Measurements from ENCODE around the gene ABHD14A.

Gene ABHD14A

GRCh38 chr3:51938780-51939425 lies 36.0 kb upstream of the ABHD14A start:
- Histone ChIP-seq H3K27ac (ENCODE audit: low read length) (no peak overlapping the region), H3K4me1 (ENCODE audit: low read length) (peaks cover 28% of the 10 kb centered on the region), H3K27me3 (ENCODE audit: low read depth, low read length) (no peaks in the 10 kb centered on the region), H2AFZ (ENCODE audit: low read depth, low read length) (no peak overlapping the region), H3K9me3 (ENCODE audit: insufficient read depth, low read length) (no peaks in the 10 kb centered on the region), H3K79me2 (ENCODE audit: low read length) (peaks cover 39% of the 10 kb centered on the region), H3K9ac (ENCODE audit: low read length) (no peak overlapping the region), H4K20me1 (ENCODE audit: insufficient read depth, low read length) (peaks cover 3% of the 10 kb centered on the region; the same call in 1 of the 2 replicates), H3K4me3 (ENCODE audit: low read length) (no peak overlapping the region), H3K4me2 (ENCODE audit: low read length) (no peak overlapping the region), H3K36me3 (replicated peaks; ENCODE audit: low read depth, low read length) (peaks cover 46% of the 10 kb centered on the region)
- no peak for TF ChIP-seq CTCF (IDR thresholded peaks at IDR 0.05; ENCODE audit: low read depth, low read length)
- no peak for TF ChIP-seq EZH2phosphoT487 (IDR thresholded peaks at IDR 0.05; ENCODE audit: low read depth)

GRCh38 chr3:51940648-51941462 lies 34.0 kb upstream of the ABHD14A start:
- peaks cover 28% of the 10 kb centered on the region for H3K4me1 ChIP-seq (ENCODE audit: low read length)
- TF ChIP-seq CTCF (IDR thresholded peaks at IDR 0.05; ENCODE audit: low read depth, low read length) (no peak), EZH2phosphoT487 (IDR thresholded peaks at IDR 0.05; ENCODE audit: low read depth) (no peak)
- H2AFZ ChIP-seq (ENCODE audit: low read depth, low read length): no peak overlapping the region
- H3K27ac ChIP-seq (ENCODE audit: low read length): no peak overlapping the region
- peak overlapping the region; percentile 90 for H3K4me3 ChIP-seq (ENCODE audit: low read length)
- peaks cover 39% of the 10 kb centered on the region for H3K79me2 ChIP-seq (ENCODE audit: low read length)
- H4K20me1 ChIP-seq (ENCODE audit: insufficient read depth, low read length): peaks cover 3% of the 10 kb centered on the region; the same call in 1 of the 2 replicates
- H3K4me2 ChIP-seq (ENCODE audit: low read length): peak overlapping the region; percentile 89
- H3K9ac ChIP-seq (ENCODE audit: low read length): peak overlapping the region; percentile 85
- no peaks in the 10 kb centered on the region for H3K27me3 ChIP-seq (ENCODE audit: low read depth, low read length)
- no peaks in the 10 kb centered on the region for H3K9me3 ChIP-seq (ENCODE audit: insufficient read depth, low read length)
- peaks cover 34% of the 10 kb centered on the region for H3K36me3 ChIP-seq (replicated peaks; ENCODE audit: low read depth, low read length)

GRCh38 chr3:51941463-51941797 lies 33.4 kb upstream of the ABHD14A start:
- peaks cover 3% of the 10 kb centered on the region; the same call in 1 of the 2 replicates for H4K20me1 ChIP-seq (ENCODE audit: insufficient read depth, low read length)
- peak overlapping the region; percentile 90 for H3K4me3 ChIP-seq (ENCODE audit: low read length)
- peaks cover 28% of the 10 kb centered on the region for H3K36me3 ChIP-seq (replicated peaks; ENCODE audit: low read depth, low read length)
- no peak overlapping the region; the same call in 1 of the 2 replicates for H2AFZ ChIP-seq (ENCODE audit: low read depth, low read length)
- no peaks in the 10 kb centered on the region for H3K27me3 ChIP-seq (ENCODE audit: low read depth, low read length)
- peaks cover 28% of the 10 kb centered on the region for H3K4me1 ChIP-seq (ENCODE audit: low read length)
- H3K9ac ChIP-seq (ENCODE audit: low read length): peak overlapping the region; percentile 85
- H3K4me2 ChIP-seq (ENCODE audit: low read length): peak overlapping the region; percentile 89
- peaks cover 39% of the 10 kb centered on the region for H3K79me2 ChIP-seq (ENCODE audit: low read length)
- H3K27ac ChIP-seq (ENCODE audit: low read length): no peak overlapping the region
- no peaks in the 10 kb centered on the region for H3K9me3 ChIP-seq (ENCODE audit: insufficient read depth, low read length)
- TF ChIP-seq CTCF (IDR thresholded peaks at IDR 0.05; ENCODE audit: low read depth, low read length) (no peak), EZH2phosphoT487 (IDR thresholded peaks at IDR 0.05; ENCODE audit: low read depth) (no peak)

All from OCI-LY3 (cell line).